NCI-H1092 (cell line): ENCODE results near the gene ABCC1.
A peak's percentile ranks its signal among the peaks of the same experiment; 100 is the strongest.

Experiments
- DNase-seq: peaks from one replicate; lab custom pipeline; 2025; lab: John Stamatoyannopoulos, UW

The ABCC1 gene

GRCh38 chr16:16111639-16112038 lies 162.2 kb downstream of the ABCC1 start:
- DNase-seq, result no peak

- DNase-seq, result no peak
Observed at GRCh38 chr16:16112450-16113053, 163.1 kb downstream of the ABCC1 start.

- no peak for DNase-seq
Observed at GRCh38 chr16:16113076-16113475, 163.7 kb downstream of the ABCC1 start.

GRCh38 chr16:16116841-16117240 lies 167.4 kb downstream of the ABCC1 start:
- DNase-seq, result no peak

- DNase-seq, result no peak
Observed at GRCh38 chr16:16118337-16118736, 168.9 kb downstream of the ABCC1 start.

- DNase-seq, result peak; percentile 75
Observed at GRCh38 chr16:16120044-16120381, 170.6 kb downstream of the ABCC1 start.

- peak; percentile 84 for DNase-seq
Observed at GRCh38 chr16:16120382-16121184, 171.2 kb downstream of the ABCC1 start.

- no peak for DNase-seq
Observed at GRCh38 chr16:16121185-16121727, 171.8 kb downstream of the ABCC1 start.

GRCh38 chr16:16122264-16122663 lies 172.8 kb downstream of the ABCC1 start:
- DNase-seq, result no peak

GRCh38 chr16:16124438-16124837 lies 175.0 kb downstream of the ABCC1 start:
- DNase-seq, result no peak

- no peak for DNase-seq
Observed at GRCh38 chr16:16124974-16125373, 175.6 kb downstream of the ABCC1 start.

GRCh38 chr16:16126896-16127295 lies 177.5 kb downstream of the ABCC1 start:
- DNase-seq, result no peak

GRCh38 chr16:16127469-16128116 lies 178.2 kb downstream of the ABCC1 start:
- peak; percentile 22 for DNase-seq

GRCh38 chr16:16131204-16131603 lies 181.8 kb downstream of the ABCC1 start:
- no peak for DNase-seq

- DNase-seq, result no peak
Observed at GRCh38 chr16:16131659-16132058, 182.2 kb downstream of the ABCC1 start.

GRCh38 chr16:16133943-16134604 lies 184.7 kb downstream of the ABCC1 start:
- DNase-seq, result no peak

- no peak for DNase-seq
Observed at GRCh38 chr16:16136588-16136987, 187.2 kb downstream of the ABCC1 start.

GRCh38 chr16:16137110-16137509 lies 187.7 kb downstream of the ABCC1 start:
- DNase-seq, result no peak

GRCh38 chr16:16138034-16138635 lies 188.7 kb downstream of the ABCC1 start:
- DNase-seq, result no peak

- no peak for DNase-seq
Observed at GRCh38 chr16:16139061-16139460, 189.6 kb downstream of the ABCC1 start.

- DNase-seq, result no peak
Observed at GRCh38 chr16:16139806-16140205, 190.4 kb downstream of the ABCC1 start.

GRCh38 chr16:16140537-16140936 lies 191.1 kb downstream of the ABCC1 start:
- DNase-seq, result no peak
